ENCODE measurements around the gene LRRC25.
"Not testable (repeated sequence)": the region's sequence is repeated elsewhere in the genome, so short reads cannot be mapped to it uniquely, and the experiment has no call there.

The LRRC25 gene

GRCh38 chr19:18385675-18386542 lies 11.5 kb downstream of the LRRC25 start, which contains the start of gene GDF15:
TSS of gene GDF15 (plus strand) at chr19:18386158. CDS start at chr19:18386190, 32 bp downstream.
- DNase-seq (ENCODE audit: low spot score in 2 of 2) (no peak), ATAC-seq (replicated peaks; ENCODE audit: extremely low read depth, poor library complexity, severe bottlenecking) (no peak)
- no peaks in the 10 kb centered on the region for H3K9me3 Mint-ChIP-seq
- H3K4me1 Mint-ChIP-seq, result peaks cover 6% of the 10 kb centered on the region
- H3K4me3 Mint-ChIP-seq, result no peak within 1 kb of the TSS
- H3K36me3 Mint-ChIP-seq (ENCODE audit: insufficient read depth), result peaks cover 9% of the 10 kb centered on the region
- H3K27ac Mint-ChIP-seq (ENCODE audit: low read depth), result no peak within 1 kb of the TSS
- peaks cover 17% of the 10 kb centered on the region for H3K27me3 Mint-ChIP-seq

GRCh38 chr19:18385359-18385674 lies 12.1 kb downstream of the LRRC25 start:
- Mint-ChIP-seq H3K4me3 (no peak overlapping the region), H3K4me1 (peaks cover 6% of the 10 kb centered on the region), H3K27ac (ENCODE audit: low read depth) (no peak overlapping the region), H3K36me3 (ENCODE audit: insufficient read depth) (peaks cover 9% of the 10 kb centered on the region), H3K27me3 (peaks cover 17% of the 10 kb centered on the region), H3K9me3 (no peaks in the 10 kb centered on the region)
- DNase-seq (ENCODE audit: low spot score in 2 of 2) (no peak), ATAC-seq (replicated peaks; ENCODE audit: extremely low read depth, poor library complexity, severe bottlenecking) (no peak)

GRCh38 chr19:18384775-18385174 lies 12.6 kb downstream of the LRRC25 start:
- ATAC-seq (replicated peaks; ENCODE audit: extremely low read depth, poor library complexity, severe bottlenecking), result no peak
- no peak for DNase-seq (ENCODE audit: low spot score in 2 of 2)
- no peaks in the 10 kb centered on the region for H3K9me3 Mint-ChIP-seq
- no peak overlapping the region for H3K4me3 Mint-ChIP-seq
- peaks cover 9% of the 10 kb centered on the region for H3K36me3 Mint-ChIP-seq (ENCODE audit: insufficient read depth)
- H3K27ac Mint-ChIP-seq (ENCODE audit: low read depth), result no peak overlapping the region
- peaks cover 17% of the 10 kb centered on the region for H3K27me3 Mint-ChIP-seq
- H3K4me1 Mint-ChIP-seq, result peaks cover 6% of the 10 kb centered on the region

GRCh38 chr19:18383622-18384021 lies 13.8 kb downstream of the LRRC25 start:
- not testable (repeated sequence) for H3K36me3 Mint-ChIP-seq (ENCODE audit: insufficient read depth); DNase-seq (ENCODE audit: low spot score in 2 of 2); H3K4me3 Mint-ChIP-seq; H3K9me3 Mint-ChIP-seq; H3K4me1 Mint-ChIP-seq; H3K27ac Mint-ChIP-seq (ENCODE audit: low read depth); ATAC-seq (replicated peaks; ENCODE audit: extremely low read depth, poor library complexity, severe bottlenecking)
- peaks cover 17% of the 10 kb centered on the region for H3K27me3 Mint-ChIP-seq

GRCh38 chr19:18380843-18381242 lies 16.6 kb downstream of the LRRC25 start:
- H3K4me1 Mint-ChIP-seq, result no peaks in the 10 kb centered on the region
- ATAC-seq (replicated peaks; ENCODE audit: extremely low read depth, poor library complexity, severe bottlenecking), result no peak
- H3K27me3 Mint-ChIP-seq, result peaks cover 17% of the 10 kb centered on the region
- no peaks in the 10 kb centered on the region for H3K9me3 Mint-ChIP-seq
- no peak for DNase-seq (ENCODE audit: low spot score in 2 of 2)
- H3K27ac Mint-ChIP-seq (ENCODE audit: low read depth), result no peak overlapping the region
- H3K4me3 Mint-ChIP-seq, result no peak overlapping the region
- peaks cover 1% of the 10 kb centered on the region for H3K36me3 Mint-ChIP-seq (ENCODE audit: insufficient read depth)

GRCh38 chr19:18379803-18380747 lies 17.3 kb downstream of the LRRC25 start:
- DNase-seq (ENCODE audit: low spot score in 2 of 2), result no peak
- H3K27me3 Mint-ChIP-seq, result peaks cover 17% of the 10 kb centered on the region

GRCh38 chr19:18377026-18377425 lies 20.4 kb downstream of the LRRC25 start:
- Mint-ChIP-seq H3K27ac (ENCODE audit: low read depth) (no peak overlapping the region), H3K4me3 (no peak overlapping the region), H3K4me1 (peaks cover 13% of the 10 kb centered on the region), H3K9me3 (no peaks in the 10 kb centered on the region), H3K27me3 (peaks cover 4% of the 10 kb centered on the region), H3K36me3 (ENCODE audit: insufficient read depth) (peaks cover 3% of the 10 kb centered on the region)
- no peak for DNase-seq (ENCODE audit: low spot score in 2 of 2)
- no peak for ATAC-seq (replicated peaks; ENCODE audit: extremely low read depth, poor library complexity, severe bottlenecking)

More at GRCh38 chr19:18379803-18380747, 17.3 kb downstream of the LRRC25 start:
- Mint-ChIP-seq H3K9me3 (no peaks in the 10 kb centered on the region), H3K27ac (ENCODE audit: low read depth) (no peak overlapping the region), H3K36me3 (ENCODE audit: insufficient read depth) (peaks cover 3% of the 10 kb centered on the region), H3K4me1 (no peaks in the 10 kb centered on the region), H3K4me3 (no peak overlapping the region)
- ATAC-seq (replicated peaks; ENCODE audit: extremely low read depth, poor library complexity, severe bottlenecking), result no peak

GRCh38 chr19:18373892-18374629 lies 23.4 kb downstream of the LRRC25 start:
- Mint-ChIP-seq H3K9me3 (no peaks in the 10 kb centered on the region), H3K4me1 (peaks cover 13% of the 10 kb centered on the region), H3K27me3 (no peaks in the 10 kb centered on the region), H3K4me3 (peak overlapping the region; percentile 42), H3K36me3 (ENCODE audit: insufficient read depth) (peaks cover 1% of the 10 kb centered on the region), H3K27ac (ENCODE audit: low read depth) (peak overlapping the region; percentile 25)
- ATAC-seq (replicated peaks; ENCODE audit: extremely low read depth, poor library complexity, severe bottlenecking) (peak; percentile 83), DNase-seq (ENCODE audit: low spot score in 2 of 2) (peak in 1 of 2 donors; percentile 44)

- Mint-ChIP-seq H3K9me3 (no peaks in the 10 kb centered on the region), H3K4me3 (peak overlapping the region; percentile 42)
These were observed 24.0 kb downstream of the LRRC25 start for GRCh38 chr19:18373407-18373891.

GRCh38 chr19:18368504-18369222 lies 28.8 kb downstream of the LRRC25 start:
- no peak overlapping the region for H3K27ac Mint-ChIP-seq (ENCODE audit: low read depth)
- ATAC-seq (replicated peaks; ENCODE audit: extremely low read depth, poor library complexity, severe bottlenecking) (no peak), DNase-seq (ENCODE audit: low spot score in 2 of 2) (no peak)
- H3K36me3 Mint-ChIP-seq (ENCODE audit: insufficient read depth), result peaks cover 11% of the 10 kb centered on the region
- no peaks in the 10 kb centered on the region for H3K27me3 Mint-ChIP-seq
- H3K4me3 Mint-ChIP-seq, result no peak overlapping the region
- H3K4me1 Mint-ChIP-seq, result peaks cover 8% of the 10 kb centered on the region
- no peaks in the 10 kb centered on the region for H3K9me3 Mint-ChIP-seq

More at GRCh38 chr19:18373407-18373891, 24.0 kb downstream of the LRRC25 start:
- no peak for DNase-seq (ENCODE audit: low spot score in 2 of 2)
- peak overlapping the region; percentile 25 for H3K27ac Mint-ChIP-seq (ENCODE audit: low read depth)
- H3K4me1 Mint-ChIP-seq, result peaks cover 13% of the 10 kb centered on the region
- no peak for ATAC-seq (replicated peaks; ENCODE audit: extremely low read depth, poor library complexity, severe bottlenecking)
- peaks cover 1% of the 10 kb centered on the region for H3K36me3 Mint-ChIP-seq (ENCODE audit: insufficient read depth)
- no peaks in the 10 kb centered on the region for H3K27me3 Mint-ChIP-seq

- Mint-ChIP-seq H3K4me1 (peaks cover 4% of the 10 kb centered on the region), H3K36me3 (ENCODE audit: insufficient read depth) (peaks cover 19% of the 10 kb centered on the region), H3K27me3 (no peaks in the 10 kb centered on the region), H3K9me3 (no peaks in the 10 kb centered on the region), H3K4me3 (no peak overlapping the region), H3K27ac (ENCODE audit: low read depth) (no peak overlapping the region)
- DNase-seq (ENCODE audit: low spot score in 2 of 2), result no peak
- no peak for ATAC-seq (replicated peaks; ENCODE audit: extremely low read depth, poor library complexity, severe bottlenecking)
These were observed 31.4 kb downstream of the LRRC25 start for GRCh38 chr19:18366021-18366435.

Data from central memory CD8-positive, alpha-beta T cell (primary cell).